ENCODE results near the gene NUB1. TPM values are rescaled to one million over a fixed set of nuclear protein-coding genes. Genes with fewer than 3 reads are reported as not detected.

The NUB1 gene
- total RNA-seq, 1 donor from 2014 or later = 40.4 TPM

DNA sequence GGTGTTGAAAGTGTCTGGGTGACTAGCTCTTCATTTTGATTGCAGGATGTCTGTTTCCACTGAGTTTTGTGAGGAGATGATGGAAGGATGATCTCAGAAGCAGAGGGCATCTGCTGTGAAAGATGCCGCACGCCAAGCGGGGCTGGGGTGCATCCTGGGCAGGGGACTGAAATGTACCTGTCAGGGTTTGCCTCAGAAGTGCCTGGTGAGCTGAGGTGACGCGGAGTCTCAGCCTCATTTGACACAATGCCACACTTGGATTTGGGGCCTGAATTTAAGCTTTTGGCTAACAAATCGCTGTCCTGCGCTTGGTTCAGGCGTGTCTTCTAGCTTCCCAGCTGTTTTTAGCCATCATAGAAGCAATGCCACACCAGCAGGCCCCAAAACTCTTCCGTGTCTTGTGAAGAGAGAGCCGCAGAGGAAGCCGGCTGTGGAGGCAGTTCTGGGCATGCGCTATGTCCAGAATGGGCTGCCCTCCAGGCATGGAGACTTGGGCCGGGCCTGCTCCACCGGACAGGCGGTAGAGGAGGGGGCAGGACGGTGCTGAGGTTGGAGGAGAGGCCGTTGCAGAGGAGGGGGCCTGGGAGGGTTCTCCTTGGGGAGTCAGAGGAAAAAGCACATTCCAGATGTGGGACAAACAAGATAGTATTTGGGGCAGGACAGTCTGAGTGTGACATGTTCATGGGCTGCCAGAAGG, 37.0 kb downstream of the NUB1 start:
- Mint-ChIP-seq H3K36me3 (ENCODE audit: low read depth) (peaks cover 23% of the 10 kb centered on the region), H3K4me3 (no peak overlapping the region)

DNA sequence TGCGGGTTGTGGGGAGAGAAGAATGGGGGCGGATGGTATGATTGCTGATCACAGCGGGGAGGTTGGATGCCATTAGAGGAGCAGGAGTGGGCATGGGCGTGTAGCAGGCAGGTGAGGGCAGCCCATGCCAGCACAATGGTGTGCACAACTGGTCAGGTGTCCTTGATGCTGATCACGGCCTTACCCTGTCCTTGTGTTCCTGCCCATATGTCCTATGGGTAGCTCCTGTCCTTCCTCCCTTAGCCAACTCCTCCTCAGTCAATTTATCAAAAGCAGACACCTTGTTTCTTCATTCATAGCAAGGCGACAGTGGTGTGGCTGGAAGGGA, 37.5 kb downstream of the NUB1 start:
- intact Hi-C loops (cut with micrococcal nuclease) = no loop called here
- no peaks in the 10 kb centered on the region for H3K9me3 Mint-ChIP-seq

More for the DNA sequence above, 37.0 kb downstream of the NUB1 start:
- no peaks in the 10 kb centered on the region for H3K9me3 Mint-ChIP-seq
- intact Hi-C loops (cut with micrococcal nuclease) = no loop called here
- H3K27me3 Mint-ChIP-seq = peaks cover 15% of the 10 kb centered on the region
- peaks cover 5% of the 10 kb centered on the region for H3K4me1 Mint-ChIP-seq
- H3K27ac Mint-ChIP-seq = no peak overlapping the region
- no peak for DNase-seq

DNA sequence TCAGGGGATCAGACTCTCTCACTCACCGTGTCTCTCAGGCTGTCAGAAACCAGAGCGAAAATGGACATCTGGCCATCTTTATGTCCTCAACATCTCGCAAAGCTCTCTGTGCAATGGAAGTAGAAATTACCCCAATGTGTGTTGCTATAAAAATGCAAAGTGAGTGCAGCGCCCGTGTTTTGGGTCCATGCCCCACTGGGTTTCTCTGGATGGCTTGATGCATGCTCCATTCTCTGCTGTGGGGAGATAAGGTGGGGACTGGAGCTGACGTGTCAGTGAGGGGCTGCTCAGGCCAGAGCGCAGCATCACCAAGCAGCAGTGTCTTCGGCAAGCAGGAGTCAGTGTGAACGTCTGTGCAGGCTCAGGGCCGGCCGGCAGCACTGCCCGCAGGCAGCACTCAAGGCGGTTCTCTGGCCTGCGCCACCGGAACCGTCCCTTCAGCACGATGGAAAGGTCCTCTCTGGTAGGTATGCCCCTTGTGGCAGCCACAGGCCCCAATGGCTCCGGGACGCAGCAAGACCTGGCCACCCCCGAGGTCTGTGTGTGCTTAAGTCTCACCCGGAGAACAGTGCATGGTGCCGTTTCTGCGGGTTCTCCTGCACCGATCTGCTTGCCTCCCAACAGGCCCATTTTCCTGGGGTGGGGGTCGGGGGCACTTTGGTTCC, 38.1 kb downstream of the NUB1 start:
- no peak overlapping the region for H3K4me3 Mint-ChIP-seq
- H3K27ac Mint-ChIP-seq = no peak overlapping the region
- DNase-seq = no peak
- H3K4me1 Mint-ChIP-seq = peaks cover 5% of the 10 kb centered on the region
- intact Hi-C loops (cut with micrococcal nuclease) = no loop called here
- H3K27me3 Mint-ChIP-seq = peaks cover 23% of the 10 kb centered on the region
- H3K9me3 Mint-ChIP-seq = no peaks in the 10 kb centered on the region
- H3K36me3 Mint-ChIP-seq (ENCODE audit: low read depth) = peaks cover 23% of the 10 kb centered on the region

More for the DNA sequence above, 37.5 kb downstream of the NUB1 start:
- DNase-seq = no peak
- H3K36me3 Mint-ChIP-seq (ENCODE audit: low read depth) = peaks cover 23% of the 10 kb centered on the region
- no peak overlapping the region for H3K4me3 Mint-ChIP-seq
- peaks cover 19% of the 10 kb centered on the region for H3K27me3 Mint-ChIP-seq
- no peak overlapping the region for H3K27ac Mint-ChIP-seq
- peaks cover 5% of the 10 kb centered on the region for H3K4me1 Mint-ChIP-seq

DNA sequence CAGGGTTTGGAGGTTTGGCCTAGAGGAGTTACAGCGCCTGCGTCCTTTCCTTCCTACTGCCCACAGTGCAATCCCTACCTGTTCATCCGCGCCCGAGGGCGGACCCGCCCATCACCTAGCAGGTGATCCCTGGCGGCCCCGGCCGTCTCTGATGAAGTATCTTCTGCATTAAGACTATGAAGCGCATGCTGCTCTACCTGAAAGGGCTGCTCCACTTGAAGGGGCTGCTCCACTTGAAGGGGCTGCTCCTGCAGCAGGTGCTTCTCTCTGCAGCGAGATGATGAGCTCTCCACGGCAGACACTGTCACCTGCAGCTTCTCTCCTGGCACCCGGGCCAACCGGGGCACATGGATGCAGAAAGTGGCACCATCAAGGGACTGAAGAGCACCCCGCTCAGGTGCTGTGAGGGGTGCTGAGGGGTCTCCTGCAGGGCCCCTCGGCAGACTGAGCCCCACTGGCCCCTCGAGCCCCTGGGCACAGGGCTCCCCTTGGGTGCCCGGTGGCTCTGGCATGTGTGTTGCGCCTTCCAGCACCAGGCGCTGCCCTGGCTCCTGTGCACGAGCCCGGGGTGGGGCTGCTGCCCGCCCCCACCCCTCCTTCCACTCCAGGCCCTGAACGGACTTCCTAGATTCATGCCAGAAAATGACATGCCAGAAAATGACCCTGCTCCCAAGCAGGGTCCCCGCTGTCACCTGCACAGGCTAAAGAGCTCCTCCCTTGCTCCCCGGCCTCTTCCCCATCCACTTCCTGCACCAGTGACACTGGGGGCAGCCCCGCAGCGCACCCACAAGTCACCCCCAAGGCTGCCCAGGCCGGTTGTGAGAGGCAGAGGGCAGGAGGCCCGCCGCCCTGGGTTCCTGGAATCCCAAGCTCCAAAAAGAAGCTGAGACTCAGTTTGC, 38.8 kb downstream of the NUB1 start:
- no peak for DNase-seq
- Mint-ChIP-seq H3K27ac (no peak overlapping the region), H3K4me3 (peak overlapping the region; percentile 45), H3K27me3 (peaks cover 26% of the 10 kb centered on the region), H3K36me3 (ENCODE audit: low read depth) (peaks cover 19% of the 10 kb centered on the region), H3K9me3 (no peaks in the 10 kb centered on the region), H3K4me1 (peaks cover 5% of the 10 kb centered on the region)
- intact Hi-C loops (cut with micrococcal nuclease) = no loop called here

DNA sequence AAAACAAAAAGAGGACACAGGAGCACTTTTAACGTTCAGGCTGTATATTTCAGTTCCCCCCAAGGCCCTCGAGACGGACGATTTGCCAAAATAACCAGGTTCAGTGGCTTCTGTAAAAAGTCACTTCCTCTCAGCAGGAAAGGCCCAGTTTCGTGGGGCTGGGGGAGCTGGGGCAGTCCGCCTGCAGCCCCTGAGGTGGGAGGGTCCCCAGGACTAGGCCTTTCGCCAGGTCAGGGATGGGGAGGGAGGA, 39.4 kb downstream of the NUB1 start:
- peaks cover 5% of the 10 kb centered on the region for H3K4me1 Mint-ChIP-seq
- no peak for DNase-seq
- no peaks in the 10 kb centered on the region for H3K9me3 Mint-ChIP-seq
- H3K4me3 Mint-ChIP-seq = peak overlapping the region; percentile 45
- intact Hi-C loops (cut with micrococcal nuclease) = no loop called here
- peaks cover 14% of the 10 kb centered on the region for H3K36me3 Mint-ChIP-seq (ENCODE audit: low read depth)
- no peak overlapping the region for H3K27ac Mint-ChIP-seq
- peaks cover 26% of the 10 kb centered on the region for H3K27me3 Mint-ChIP-seq

DNA sequence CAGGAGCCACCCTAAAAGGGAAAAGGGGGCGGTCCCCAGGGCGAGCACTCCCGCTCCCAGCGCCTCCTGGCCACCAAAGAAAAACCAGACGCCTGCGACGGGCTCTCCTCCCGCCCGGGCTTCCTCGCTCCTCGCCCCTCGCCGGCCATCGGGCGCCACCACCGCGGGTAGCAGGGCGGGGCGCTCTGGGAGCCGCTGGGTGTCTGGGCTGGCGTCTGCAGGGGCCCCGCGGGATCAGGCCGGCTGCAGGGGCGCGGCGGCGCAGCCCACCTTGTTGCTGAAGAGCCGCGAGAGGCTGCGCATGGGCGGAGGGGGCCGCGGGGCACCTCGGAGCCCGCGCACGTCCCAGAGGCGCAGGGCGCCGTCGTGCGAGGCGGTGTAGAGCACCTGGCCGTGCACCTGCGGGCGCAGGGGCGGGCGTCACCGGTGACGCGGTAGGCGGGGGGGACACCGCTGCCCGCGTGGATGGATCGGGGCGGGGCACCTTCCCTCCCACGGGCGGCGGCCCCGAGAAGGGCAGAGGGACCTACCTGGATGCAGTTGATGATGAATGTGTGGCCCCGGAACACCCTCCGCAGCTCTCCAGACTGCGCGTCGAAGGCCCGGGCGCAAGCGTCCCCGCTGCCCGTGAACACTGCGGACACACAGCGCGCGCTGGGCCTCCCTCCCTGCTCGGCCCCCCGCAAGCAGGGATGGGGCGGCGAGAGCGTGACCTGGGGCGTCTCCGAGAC, 39.9 kb downstream of the NUB1 start:
- H3K36me3 Mint-ChIP-seq (ENCODE audit: low read depth) = peaks cover 11% of the 10 kb centered on the region
- peak; percentile 62 for DNase-seq
- no peak overlapping the region for H3K4me3 Mint-ChIP-seq
- no peak overlapping the region for H3K27ac Mint-ChIP-seq
- no peaks in the 10 kb centered on the region for H3K9me3 Mint-ChIP-seq
- intact Hi-C loops (cut with micrococcal nuclease) = loop anchor here (2.0 kb wide), 1 partner anchor 29 kb away; the partner anchor contains the start of gene WDR86
- H3K4me1 Mint-ChIP-seq = peaks cover 5% of the 10 kb centered on the region
- H3K27me3 Mint-ChIP-seq = peaks cover 26% of the 10 kb centered on the region

DNA sequence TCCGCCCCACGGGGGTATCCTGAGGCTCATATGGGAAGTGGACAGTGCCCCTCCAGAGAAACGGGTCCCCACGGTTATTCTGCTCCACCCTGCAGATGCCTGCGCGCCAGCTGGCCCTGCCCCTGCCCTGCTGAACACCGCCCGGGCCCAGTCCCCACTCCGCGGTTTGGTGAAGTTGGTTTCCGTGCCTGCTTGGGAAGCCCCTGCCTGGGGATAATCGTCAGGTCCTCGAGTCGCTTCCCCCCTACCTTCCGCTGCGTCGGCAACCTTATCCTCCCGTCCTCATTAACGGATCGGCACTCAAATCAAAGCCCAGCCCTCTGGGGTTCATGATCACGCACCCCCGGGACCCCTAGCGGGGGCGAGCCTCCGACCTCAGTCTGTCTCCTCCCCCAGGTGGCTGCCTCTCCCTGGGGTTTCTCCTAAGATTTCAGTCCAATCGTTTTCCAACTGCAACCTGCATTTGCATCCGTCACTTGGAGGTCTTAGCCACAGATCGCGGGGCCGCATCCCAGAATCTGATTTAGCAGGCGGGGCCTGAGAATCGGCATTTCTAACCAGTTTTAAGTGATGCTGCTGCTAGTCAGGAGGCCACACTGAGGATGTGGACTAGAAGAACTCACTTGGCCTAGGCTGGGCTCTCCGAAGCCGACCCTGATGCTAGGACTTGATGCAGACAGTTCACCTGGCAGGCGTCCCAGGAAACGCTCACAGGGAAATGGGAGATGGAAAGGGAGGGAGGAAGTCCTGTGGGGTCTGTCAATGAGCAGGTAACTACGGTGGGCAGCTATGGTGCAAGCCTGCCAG, 40.7 kb downstream of the NUB1 start:
- Mint-ChIP-seq H3K4me3 (peak overlapping the region; percentile 80), H3K9me3 (no peaks in the 10 kb centered on the region), H3K27ac (no peak overlapping the region), H3K4me1 (peaks cover 5% of the 10 kb centered on the region), H3K27me3 (peaks cover 26% of the 10 kb centered on the region), H3K36me3 (ENCODE audit: low read depth) (peaks cover 11% of the 10 kb centered on the region)
- intact Hi-C loops (cut with micrococcal nuclease) = loop anchor here (2.0 kb wide), 1 partner anchor 29 kb away; the partner anchor contains the start of gene WDR86
- DNase-seq = peak; percentile 67

DNA sequence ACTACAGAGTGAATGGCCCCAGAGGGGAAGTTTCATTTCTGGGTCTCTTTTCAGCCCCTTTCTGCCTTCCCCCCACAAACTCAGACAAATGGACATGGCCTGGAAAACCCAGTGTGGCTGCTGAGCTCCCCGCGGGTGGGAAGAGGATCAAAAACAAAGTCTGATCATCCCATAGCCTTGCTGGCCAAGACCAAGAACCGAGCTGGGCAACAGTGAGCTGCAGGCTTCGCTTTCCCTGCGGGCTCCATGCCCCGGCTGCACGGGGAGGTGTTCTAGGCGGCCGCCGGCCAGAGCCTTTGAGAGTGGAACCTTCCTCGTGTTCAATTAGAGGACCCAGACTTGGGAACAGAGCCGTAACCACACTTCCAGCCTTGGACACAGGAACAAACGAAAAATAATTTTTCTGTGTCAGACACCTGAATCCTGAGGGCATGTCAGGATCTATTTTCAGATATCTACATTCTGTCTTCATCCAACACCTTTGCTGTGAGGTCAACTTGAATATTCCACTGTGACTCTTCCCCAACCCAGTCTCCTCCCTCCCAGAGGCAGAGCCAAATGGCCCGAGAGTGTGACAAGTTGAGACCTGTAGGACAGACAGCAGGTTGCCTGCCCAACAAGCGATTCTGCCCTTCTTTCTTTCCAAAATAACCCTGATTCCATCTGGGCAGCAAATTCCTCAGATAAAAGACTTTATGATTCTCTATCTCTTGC, 42.2 kb downstream of the NUB1 start:
- Mint-ChIP-seq H3K27ac (no peak overlapping the region), H3K9me3 (no peaks in the 10 kb centered on the region)

DNA sequence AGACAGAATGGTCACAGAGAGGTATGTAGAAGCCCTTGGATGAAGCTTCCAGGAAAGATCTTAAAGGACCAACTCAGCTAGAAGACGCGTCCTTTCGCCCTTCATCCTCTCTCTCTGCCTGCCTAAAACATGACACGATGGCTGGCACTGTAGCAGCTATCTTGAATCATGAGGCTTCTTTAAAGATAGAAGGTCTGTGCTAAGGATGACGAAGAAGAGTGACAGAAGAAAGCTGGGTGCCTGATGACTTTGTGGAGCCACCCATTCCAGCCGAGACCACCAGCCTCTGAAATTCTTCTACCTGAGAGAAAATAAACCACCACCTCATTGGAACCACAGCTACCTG, 42.7 kb downstream of the NUB1 start:
- H3K27me3 Mint-ChIP-seq = peaks cover 26% of the 10 kb centered on the region
- peaks cover 5% of the 10 kb centered on the region for H3K4me1 Mint-ChIP-seq
- peaks cover 4% of the 10 kb centered on the region for H3K36me3 Mint-ChIP-seq (ENCODE audit: low read depth)
- H3K9me3 Mint-ChIP-seq = no peaks in the 10 kb centered on the region
- H3K4me3 Mint-ChIP-seq = no peak overlapping the region
- intact Hi-C loops (cut with micrococcal nuclease) = no loop called here
- no peak overlapping the region for H3K27ac Mint-ChIP-seq
- no peak for DNase-seq

More for the DNA sequence above, 42.2 kb downstream of the NUB1 start:
- intact Hi-C loops (cut with micrococcal nuclease) = loop anchor here (2.0 kb wide), 1 partner anchor 27 kb away; the partner anchor contains the start of gene WDR86
- peaks cover 5% of the 10 kb centered on the region for H3K4me1 Mint-ChIP-seq
- DNase-seq = no peak
- no peak overlapping the region for H3K4me3 Mint-ChIP-seq
- H3K36me3 Mint-ChIP-seq (ENCODE audit: low read depth) = peaks cover 6% of the 10 kb centered on the region
- H3K27me3 Mint-ChIP-seq = peaks cover 26% of the 10 kb centered on the region

DNA sequence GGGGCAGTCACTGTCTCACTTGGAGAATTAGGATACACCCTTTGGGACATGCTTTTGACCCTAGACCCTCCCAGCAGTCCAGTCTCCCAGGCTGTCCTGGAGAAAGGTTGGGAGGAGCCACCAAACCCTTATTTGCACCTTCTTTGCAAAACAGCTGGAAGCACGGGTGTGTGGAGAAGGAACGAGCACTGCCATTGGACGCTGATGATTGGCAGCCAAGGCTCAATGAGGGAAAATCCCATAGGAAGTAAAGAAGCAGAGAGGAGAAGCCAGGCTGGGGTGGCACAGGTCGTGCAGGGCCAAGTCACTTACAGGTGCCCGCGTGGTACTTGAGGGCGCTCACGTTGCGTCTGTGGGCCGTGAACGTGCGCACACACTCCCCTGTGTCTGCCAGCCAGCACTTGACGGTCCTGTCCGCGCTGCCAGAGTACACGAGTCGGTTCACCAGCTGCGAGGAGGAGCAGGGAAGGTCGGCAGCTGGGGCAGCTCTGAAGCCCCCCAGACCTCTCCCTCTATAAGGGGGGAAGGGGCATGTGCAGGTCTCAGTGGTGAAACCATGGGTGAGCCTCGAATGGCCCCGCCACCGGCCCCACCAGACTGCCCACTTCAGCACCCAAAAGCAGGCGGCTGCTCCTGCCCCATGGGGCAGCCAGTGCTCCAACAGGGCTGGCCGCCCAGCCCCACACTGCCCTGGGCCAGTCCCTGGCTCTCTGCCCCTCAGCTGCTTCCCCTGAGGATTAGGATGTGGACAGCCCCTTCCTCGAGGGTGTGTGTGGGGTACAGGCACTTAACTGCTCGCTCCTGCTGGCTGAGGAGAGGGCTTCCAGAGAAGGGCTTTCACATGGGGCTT, 43.4 kb downstream of the NUB1 start:
- DNase-seq = no peak
- H3K36me3 Mint-ChIP-seq (ENCODE audit: low read depth) = no peaks in the 10 kb centered on the region
- H3K9me3 Mint-ChIP-seq = no peaks in the 10 kb centered on the region
- intact Hi-C loops (cut with micrococcal nuclease) = no loop called here
- H3K4me1 Mint-ChIP-seq = peaks cover 5% of the 10 kb centered on the region
- no peak overlapping the region for H3K4me3 Mint-ChIP-seq
- H3K27me3 Mint-ChIP-seq = peaks cover 26% of the 10 kb centered on the region
- H3K27ac Mint-ChIP-seq = no peak overlapping the region

DNA sequence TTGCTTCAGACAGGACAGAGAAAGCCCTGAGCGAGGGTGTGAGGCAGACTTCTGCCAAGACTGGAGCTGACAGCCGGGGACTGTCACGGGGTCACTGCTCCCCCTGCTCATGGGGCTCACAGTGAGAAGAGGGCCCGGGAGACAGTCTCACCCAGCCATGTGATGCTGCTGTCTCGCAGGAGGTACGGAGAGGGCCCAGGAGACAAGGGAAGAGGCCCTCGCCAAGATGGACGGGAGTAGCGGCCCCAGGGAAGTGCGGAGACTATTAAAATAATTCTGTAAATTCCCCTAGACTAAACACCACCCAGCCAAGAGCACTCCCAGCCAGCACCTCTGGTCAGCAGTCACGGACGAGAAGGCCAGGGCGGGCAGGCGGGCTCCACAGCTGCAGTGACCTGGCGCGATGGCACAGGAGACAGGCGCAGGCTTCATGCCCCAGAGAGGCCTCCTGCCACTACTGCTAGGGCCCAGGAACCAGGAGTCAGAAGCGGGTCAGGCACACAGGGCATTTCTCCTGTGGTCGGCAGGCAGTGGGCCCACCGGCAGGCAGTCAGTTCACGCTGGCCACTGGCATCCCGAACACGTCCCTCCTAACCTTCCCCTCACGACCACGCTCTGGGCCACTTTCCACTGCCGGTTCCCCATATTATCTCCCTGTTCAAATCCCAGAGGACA, 44.2 kb downstream of the NUB1 start:
- H3K4me1 Mint-ChIP-seq = peaks cover 5% of the 10 kb centered on the region
- no peaks in the 10 kb centered on the region for H3K36me3 Mint-ChIP-seq (ENCODE audit: low read depth)
- H3K9me3 Mint-ChIP-seq = no peaks in the 10 kb centered on the region
- no peak overlapping the region for H3K27ac Mint-ChIP-seq
- H3K27me3 Mint-ChIP-seq = peaks cover 30% of the 10 kb centered on the region
- DNase-seq = no peak
- intact Hi-C loops (cut with micrococcal nuclease) = no loop called here
- H3K4me3 Mint-ChIP-seq = no peak overlapping the region

Measured in activated CD4-positive, alpha-beta T cell treated with anti-CD3 and anti-CD28 coated beads, Interleukin-2, amount 10 ng/mL, durations not matched to agents 24 days and 14 days (primary cell).